ENCODE data around the gene TRIM38. TPM values are rescaled to one million over a fixed set of nuclear protein-coding genes. Genes with fewer than 3 reads are reported as not detected.
"Not testable (repeated sequence)": the region's sequence is repeated elsewhere in the genome, so short reads cannot be mapped to it uniquely, and the experiment has no call there.

TRIM38 gene
- total RNA-seq, 1 experiment from 2014 or later = 15.7 TPM

- DNase-seq (ENCODE audit: low read depth, low spot score) = no peak
- in situ Hi-C loops (cut with HindIII; ENCODE audit: low pct_unique_long_range_greater_than_20kb, low sequenced_read_pairs) = no loop called here
Measured at GRCh38 chr6:25934735-25935313, 27.8 kb upstream of the TRIM38 start.

GRCh38 chr6:25935953-25936352 is 26.6 kb upstream of the TRIM38 start:
- no peak for DNase-seq (ENCODE audit: low read depth, low spot score)
- in situ Hi-C loops (cut with HindIII; ENCODE audit: low pct_unique_long_range_greater_than_20kb, low sequenced_read_pairs) = no loop called here

- no peak for DNase-seq (ENCODE audit: low read depth, low spot score)
- in situ Hi-C loops (cut with HindIII; ENCODE audit: low pct_unique_long_range_greater_than_20kb, low sequenced_read_pairs) = no loop called here
Measured at GRCh38 chr6:25939593-25939992, 23.0 kb upstream of the TRIM38 start.

GRCh38 chr6:25942561-25943147 is 19.9 kb upstream of the TRIM38 start:
- DNase-seq (ENCODE audit: low read depth, low spot score) = peak; percentile 81
- in situ Hi-C loops (cut with HindIII; ENCODE audit: low pct_unique_long_range_greater_than_20kb, low sequenced_read_pairs) = no loop called here

GRCh38 chr6:25943887-25944286 is 18.7 kb upstream of the TRIM38 start:
- in situ Hi-C loops (cut with HindIII; ENCODE audit: low pct_unique_long_range_greater_than_20kb, low sequenced_read_pairs) = no loop called here
- DNase-seq (ENCODE audit: low read depth, low spot score) = no peak

GRCh38 chr6:25944688-25945574 is 17.7 kb upstream of the TRIM38 start:
- in situ Hi-C loops (cut with HindIII; ENCODE audit: low pct_unique_long_range_greater_than_20kb, low sequenced_read_pairs) = no loop called here
- DNase-seq (ENCODE audit: low read depth, low spot score) = peak; percentile 60

- in situ Hi-C loops (cut with HindIII; ENCODE audit: low pct_unique_long_range_greater_than_20kb, low sequenced_read_pairs); DNase-seq (ENCODE audit: low read depth, low spot score): not testable (repeated sequence)
Measured at GRCh38 chr6:25945738-25946137, 16.9 kb upstream of the TRIM38 start.

GRCh38 chr6:25946631-25947030 is 16.0 kb upstream of the TRIM38 start:
- in situ Hi-C loops (cut with HindIII; ENCODE audit: low pct_unique_long_range_greater_than_20kb, low sequenced_read_pairs) = no loop called here
- no peak for DNase-seq (ENCODE audit: low read depth, low spot score)

- in situ Hi-C loops (cut with HindIII; ENCODE audit: low pct_unique_long_range_greater_than_20kb, low sequenced_read_pairs); DNase-seq (ENCODE audit: low read depth, low spot score): not testable (repeated sequence)
Measured at GRCh38 chr6:25947492-25947891, 15.1 kb upstream of the TRIM38 start.

- no peak for DNase-seq (ENCODE audit: low read depth, low spot score)
- in situ Hi-C loops (cut with HindIII; ENCODE audit: low pct_unique_long_range_greater_than_20kb, low sequenced_read_pairs) = no loop called here
Measured at GRCh38 chr6:25949695-25950094, 12.9 kb upstream of the TRIM38 start.

GRCh38 chr6:25950297-25950696 is 12.3 kb upstream of the TRIM38 start:
- in situ Hi-C loops (cut with HindIII; ENCODE audit: low pct_unique_long_range_greater_than_20kb, low sequenced_read_pairs) = no loop called here
- DNase-seq (ENCODE audit: low read depth, low spot score) = no peak

- DNase-seq (ENCODE audit: low read depth, low spot score) = no peak
- in situ Hi-C loops (cut with HindIII; ENCODE audit: low pct_unique_long_range_greater_than_20kb, low sequenced_read_pairs) = no loop called here
Measured at GRCh38 chr6:25951296-25952032, 11.1 kb upstream of the TRIM38 start.

GRCh38 chr6:25952535-25952934 is 10.1 kb upstream of the TRIM38 start:
- in situ Hi-C loops (cut with HindIII; ENCODE audit: low pct_unique_long_range_greater_than_20kb, low sequenced_read_pairs) = no loop called here
- no peak for DNase-seq (ENCODE audit: low read depth, low spot score)

- in situ Hi-C loops (cut with HindIII; ENCODE audit: low pct_unique_long_range_greater_than_20kb, low sequenced_read_pairs) = no loop called here
- DNase-seq (ENCODE audit: low read depth, low spot score) = no peak
Measured at GRCh38 chr6:25953733-25954132, 8.9 kb upstream of the TRIM38 start.

GRCh38 chr6:25954756-25955155 is 7.8 kb upstream of the TRIM38 start:
- in situ Hi-C loops (cut with HindIII; ENCODE audit: low pct_unique_long_range_greater_than_20kb, low sequenced_read_pairs) = no loop called here
- DNase-seq (ENCODE audit: low read depth, low spot score) = no peak

GRCh38 chr6:25956226-25956625 is 6.4 kb upstream of the TRIM38 start:
- DNase-seq (ENCODE audit: low read depth, low spot score) = no peak
- in situ Hi-C loops (cut with HindIII; ENCODE audit: low pct_unique_long_range_greater_than_20kb, low sequenced_read_pairs) = no loop called here

- DNase-seq (ENCODE audit: low read depth, low spot score) = no peak
- in situ Hi-C loops (cut with HindIII; ENCODE audit: low pct_unique_long_range_greater_than_20kb, low sequenced_read_pairs) = no loop called here
Measured at GRCh38 chr6:25958700-25959162, 3.9 kb upstream of the TRIM38 start.

- no peak for DNase-seq (ENCODE audit: low read depth, low spot score)
- in situ Hi-C loops (cut with HindIII; ENCODE audit: low pct_unique_long_range_greater_than_20kb, low sequenced_read_pairs) = no loop called here
Measured at GRCh38 chr6:25959890-25960536, 2.6 kb upstream of the TRIM38 start.

Data from SK-MEL-5 (cell line).